ENCODE results near the gene CDH1.
"Not testable (repeated sequence)": the region's sequence is repeated elsewhere in the genome, so short reads cannot be mapped to it uniquely, and the experiment has no call there.

Gene CDH1

DNA sequence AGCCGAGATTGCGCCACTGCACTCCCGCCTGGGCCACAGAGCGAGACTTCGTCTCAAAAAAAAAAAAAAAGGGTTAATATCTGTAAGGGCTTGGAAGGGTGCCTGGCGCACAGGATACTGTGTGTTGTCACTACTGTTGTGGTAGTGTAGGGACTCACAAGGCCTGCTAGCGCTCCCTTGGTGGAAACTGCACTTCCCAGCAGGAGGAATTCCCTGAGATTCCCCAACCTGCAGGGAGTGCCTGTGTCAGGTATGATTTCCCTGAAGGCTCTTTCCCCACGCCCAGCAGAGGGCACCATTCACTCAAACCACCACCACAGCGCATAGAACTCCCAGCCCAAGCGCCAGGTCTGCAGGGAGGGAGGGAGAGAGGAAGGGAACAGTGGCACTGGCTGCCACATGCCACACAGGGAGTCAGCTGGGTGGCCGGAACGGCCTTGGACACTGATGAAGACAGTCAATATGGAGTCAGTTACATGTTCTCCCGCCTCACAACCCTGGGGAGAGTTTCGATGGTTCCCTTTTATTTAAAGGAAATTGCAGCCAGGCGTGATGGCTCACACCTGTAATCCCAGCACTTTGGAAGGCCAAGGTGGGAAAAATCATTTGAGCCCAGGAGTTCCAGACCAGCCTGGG, 32.7 kb upstream of the CDH1 start:
- H3K27ac ChIP-seq, result no peak overlapping the region
- TF ChIP-seq ZFX (IDR thresholded peaks at IDR 0.05; ENCODE audit: borderline replicate concordance), result no peak
- TF ChIP-seq, protein P1, sequence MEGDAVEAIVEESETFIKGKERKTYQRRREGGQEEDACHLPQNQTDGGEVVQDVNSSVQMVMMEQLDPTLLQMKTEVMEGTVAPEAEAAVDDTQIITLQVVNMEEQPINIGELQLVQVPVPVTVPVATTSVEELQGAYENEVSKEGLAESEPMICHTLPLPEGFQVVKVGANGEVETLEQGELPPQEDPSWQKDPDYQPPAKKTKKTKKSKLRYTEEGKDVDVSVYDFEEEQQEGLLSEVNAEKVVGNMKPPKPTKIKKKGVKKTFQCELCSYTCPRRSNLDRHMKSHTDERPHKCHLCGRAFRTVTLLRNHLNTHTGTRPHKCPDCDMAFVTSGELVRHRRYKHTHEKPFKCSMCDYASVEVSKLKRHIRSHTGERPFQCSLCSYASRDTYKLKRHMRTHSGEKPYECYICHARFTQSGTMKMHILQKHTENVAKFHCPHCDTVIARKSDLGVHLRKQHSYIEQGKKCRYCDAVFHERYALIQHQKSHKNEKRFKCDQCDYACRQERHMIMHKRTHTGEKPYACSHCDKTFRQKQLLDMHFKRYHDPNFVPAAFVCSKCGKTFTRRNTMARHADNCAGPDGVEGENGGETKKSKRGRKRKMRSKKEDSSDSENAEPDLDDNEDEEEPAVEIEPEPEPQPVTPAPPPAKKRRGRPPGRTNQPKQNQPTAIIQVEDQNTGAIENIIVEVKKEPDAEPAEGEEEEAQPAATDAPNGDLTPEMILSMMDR (IDR thresholded peaks at IDR 0.05), result peak; percentile 89

- TF ChIP-seq, protein P1 (IDR thresholded peaks at IDR 0.05), result no peak
- no peak for TF ChIP-seq ZFX (IDR thresholded peaks at IDR 0.05; ENCODE audit: borderline replicate concordance)
- no peak overlapping the region for H3K27ac ChIP-seq
Observed at GRCh38 chr16:68707340-68708152, 29.5 kb upstream of the CDH1 start.

- H3K27ac ChIP-seq, result no peak overlapping the region
- TF ChIP-seq ZFX (IDR thresholded peaks at IDR 0.05; ENCODE audit: borderline replicate concordance), result no peak
- TF ChIP-seq, protein P1 (IDR thresholded peaks at IDR 0.05), result no peak
Observed at GRCh38 chr16:68710211-68710610, 26.9 kb upstream of the CDH1 start.

DNA sequence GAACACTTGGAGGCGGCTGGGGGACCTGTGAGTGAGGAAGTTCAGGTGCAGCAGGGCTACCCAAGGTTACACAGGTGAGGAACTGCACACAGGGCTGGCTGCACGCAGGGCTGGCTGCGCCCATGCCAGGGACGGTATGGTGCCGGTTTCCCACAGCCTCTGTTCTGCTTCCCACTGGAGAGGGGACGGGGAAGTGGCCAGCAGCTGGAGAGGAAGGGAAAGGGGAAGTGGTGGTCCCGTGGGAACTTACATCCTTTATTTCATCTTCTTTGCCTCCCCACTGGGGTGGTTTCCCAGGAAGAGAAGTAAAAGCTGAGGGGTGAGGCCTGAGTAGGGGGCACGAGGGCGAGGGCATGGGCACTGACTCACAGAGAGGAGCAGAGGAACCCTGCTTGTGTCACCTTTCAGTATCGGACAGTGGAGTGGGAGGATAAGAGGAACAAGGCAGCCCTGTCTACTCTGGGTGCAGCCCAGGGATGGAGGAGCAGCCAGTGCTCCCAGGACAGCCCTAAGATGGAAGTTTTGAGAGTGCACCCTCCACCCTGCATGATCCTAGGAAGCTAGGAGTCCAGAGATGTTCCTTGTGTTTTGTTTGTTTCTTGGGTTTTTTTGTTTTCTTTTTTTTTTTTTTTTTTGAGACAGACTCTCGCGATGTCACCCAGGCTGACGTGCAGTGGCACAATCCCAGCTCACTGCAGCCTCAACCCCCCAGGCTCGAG, 25.5 kb upstream of the CDH1 start:
- H3K27ac ChIP-seq, result no peak overlapping the region

GRCh38 chr16:68713361-68713760, 23.7 kb upstream of the CDH1 start:
- H3K27ac ChIP-seq, result no peak overlapping the region
- TF ChIP-seq ZFX (IDR thresholded peaks at IDR 0.05; ENCODE audit: borderline replicate concordance), result no peak
- TF ChIP-seq, protein P1 (IDR thresholded peaks at IDR 0.05), result no peak

More for the DNA sequence above, 25.5 kb upstream of the CDH1 start:
- TF ChIP-seq, protein P1 (IDR thresholded peaks at IDR 0.05), result no peak
- no peak for TF ChIP-seq ZFX (IDR thresholded peaks at IDR 0.05; ENCODE audit: borderline replicate concordance)

- H3K27ac ChIP-seq, result no peak overlapping the region
- no peak for TF ChIP-seq ZFX (IDR thresholded peaks at IDR 0.05; ENCODE audit: borderline replicate concordance)
- TF ChIP-seq, protein P1 (IDR thresholded peaks at IDR 0.05), result no peak
Observed at GRCh38 chr16:68715471-68715870, 21.6 kb upstream of the CDH1 start.

DNA sequence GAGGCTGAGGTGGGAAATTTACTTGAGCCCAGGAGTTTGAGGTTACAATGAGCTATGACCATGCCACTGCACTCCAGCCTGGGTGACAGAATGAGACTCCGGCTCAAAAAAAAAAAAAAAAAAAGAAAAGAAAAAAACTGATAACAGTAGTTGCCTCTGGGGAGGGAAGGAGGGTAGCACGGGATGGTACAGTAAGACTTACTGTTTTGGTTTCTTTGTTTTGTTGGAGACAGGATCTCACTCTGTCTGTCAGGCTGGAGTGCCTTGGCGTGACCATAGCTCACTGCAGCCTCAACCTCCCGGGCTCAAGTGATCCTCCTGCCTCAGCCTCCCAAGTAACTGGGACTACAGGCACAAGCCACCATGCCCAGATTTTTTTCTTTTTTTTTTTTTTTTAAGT, 20.6 kb upstream of the CDH1 start:
- H3K27ac ChIP-seq, result not testable (repeated sequence)
